Measurements from ENCODE around the gene NAT16. TPM values are rescaled to one million over a fixed set of nuclear protein-coding genes. Genes with fewer than 3 reads are reported as not detected.

Gene NAT16
- polyA plus RNA-seq, 1 donor: not detected

- DNase-seq (ENCODE audit: low read depth): no peak
Measured at GRCh38 chr7:101171442-101171837, 8.7 kb downstream of the NAT16 start.

GRCh38 chr7:101170617-101171441, 9.3 kb downstream of the NAT16 start:
- DNase-seq (ENCODE audit: low read depth): no peak

GRCh38 chr7:101169838-101170551, 10.1 kb downstream of the NAT16 start:
- no peak for DNase-seq (ENCODE audit: low read depth)

- no peak for DNase-seq (ENCODE audit: low read depth)
Measured at GRCh38 chr7:101169110-101169837, 10.8 kb downstream of the NAT16 start.

GRCh38 chr7:101168412-101169049, 11.6 kb downstream of the NAT16 start:
- no peak for DNase-seq (ENCODE audit: low read depth)

- no peak for DNase-seq (ENCODE audit: low read depth)
Measured at GRCh38 chr7:101167645-101168411, 12.3 kb downstream of the NAT16 start.

GRCh38 chr7:101166909-101167644, 13.0 kb downstream of the NAT16 start:
- DNase-seq (ENCODE audit: low read depth): no peak

- DNase-seq (ENCODE audit: low read depth): no peak
Measured at GRCh38 chr7:101166648-101166908, 13.5 kb downstream of the NAT16 start.

GRCh38 chr7:101165958-101166647, 14.0 kb downstream of the NAT16 start:
- no peak for DNase-seq (ENCODE audit: low read depth)

- DNase-seq (ENCODE audit: low read depth): peak; percentile 54
Measured at GRCh38 chr7:101165075-101165957, 14.8 kb downstream of the NAT16 start, which contains the start of gene VGF. Gene VGF, minus strand, starts transcription at chr7:101165569. Its CDS starts 726 bp downstream, at chr7:101164843.

GRCh38 chr7:101164071-101164840, 15.8 kb downstream of the NAT16 start:
- DNase-seq (ENCODE audit: low read depth): no peak

GRCh38 chr7:101163279-101164070, 16.6 kb downstream of the NAT16 start:
- DNase-seq (ENCODE audit: low read depth): no peak

- DNase-seq (ENCODE audit: low read depth): no peak
Measured at GRCh38 chr7:101162551-101163278, 17.4 kb downstream of the NAT16 start.

- no peak for DNase-seq (ENCODE audit: low read depth)
Measured at GRCh38 chr7:101161692-101162471, 18.2 kb downstream of the NAT16 start.

GRCh38 chr7:101160910-101161309, 19.2 kb downstream of the NAT16 start:
- DNase-seq (ENCODE audit: low read depth): no peak
